HG02973 (cell line): ENCODE results near the gene BTBD18.
A peak's percentile ranks its signal among the peaks of the same experiment; 100 is the strongest.
"Not testable (repeated sequence)": the region's sequence is repeated elsewhere in the genome, so short reads cannot be mapped to it uniquely, and the experiment has no call there.

Source experiments
- ATAC-seq: cut with Tn5 transposase; IDR thresholded peaks from one replicate; pipeline ENCODE4 v1.9.1; 2021; ENCODE audit warnings: moderate library complexity; ENCODE audit not compliant: unreplicated experiment

The BTBD18 gene

GRCh38 chr11:57741132-57742086, 10.2 kb downstream of the BTBD18 start, which contains the start of gene SELENOH:
SELENOH (plus strand) TSS chr11:57741491; CDS start chr11:57741596, 105 bp downstream.
- ATAC-seq, result peak; percentile 86

- ATAC-seq, result no peak
Observed at GRCh38 chr11:57735619-57736298, 15.9 kb downstream of the BTBD18 start.

GRCh38 chr11:57732661-57733060, 19.0 kb downstream of the BTBD18 start:
- ATAC-seq, result no peak

- ATAC-seq, result no peak
Observed at GRCh38 chr11:57729479-57729878, 22.1 kb downstream of the BTBD18 start.

GRCh38 chr11:57728829-57729228, 22.8 kb downstream of the BTBD18 start:
- ATAC-seq, result no peak

DNA sequence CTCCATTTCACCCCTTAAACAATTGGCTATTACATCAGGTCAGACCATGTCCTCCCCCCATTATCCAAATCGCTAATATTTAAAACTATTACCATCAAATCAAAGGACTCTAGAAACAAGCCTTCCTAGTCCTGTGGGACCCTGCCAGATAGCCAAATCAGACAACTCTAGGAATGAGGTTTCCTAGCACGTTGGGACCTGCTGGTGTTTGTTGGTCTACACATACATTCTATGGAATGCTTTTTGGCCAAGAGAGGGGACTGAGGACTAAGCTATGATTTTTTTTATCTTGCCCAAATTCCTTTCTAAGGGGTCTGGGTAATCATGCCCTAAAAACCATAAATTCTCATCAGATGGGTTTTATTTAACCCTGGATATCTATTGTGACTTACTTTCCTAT, 24.4 kb downstream of the BTBD18 start:
- no peak for ATAC-seq

GRCh38 chr11:57716726-57717125, 34.9 kb downstream of the BTBD18 start:
- not testable (repeated sequence) for ATAC-seq

- no peak for ATAC-seq
Observed at GRCh38 chr11:57713835-57714234, 37.8 kb downstream of the BTBD18 start.

DNA sequence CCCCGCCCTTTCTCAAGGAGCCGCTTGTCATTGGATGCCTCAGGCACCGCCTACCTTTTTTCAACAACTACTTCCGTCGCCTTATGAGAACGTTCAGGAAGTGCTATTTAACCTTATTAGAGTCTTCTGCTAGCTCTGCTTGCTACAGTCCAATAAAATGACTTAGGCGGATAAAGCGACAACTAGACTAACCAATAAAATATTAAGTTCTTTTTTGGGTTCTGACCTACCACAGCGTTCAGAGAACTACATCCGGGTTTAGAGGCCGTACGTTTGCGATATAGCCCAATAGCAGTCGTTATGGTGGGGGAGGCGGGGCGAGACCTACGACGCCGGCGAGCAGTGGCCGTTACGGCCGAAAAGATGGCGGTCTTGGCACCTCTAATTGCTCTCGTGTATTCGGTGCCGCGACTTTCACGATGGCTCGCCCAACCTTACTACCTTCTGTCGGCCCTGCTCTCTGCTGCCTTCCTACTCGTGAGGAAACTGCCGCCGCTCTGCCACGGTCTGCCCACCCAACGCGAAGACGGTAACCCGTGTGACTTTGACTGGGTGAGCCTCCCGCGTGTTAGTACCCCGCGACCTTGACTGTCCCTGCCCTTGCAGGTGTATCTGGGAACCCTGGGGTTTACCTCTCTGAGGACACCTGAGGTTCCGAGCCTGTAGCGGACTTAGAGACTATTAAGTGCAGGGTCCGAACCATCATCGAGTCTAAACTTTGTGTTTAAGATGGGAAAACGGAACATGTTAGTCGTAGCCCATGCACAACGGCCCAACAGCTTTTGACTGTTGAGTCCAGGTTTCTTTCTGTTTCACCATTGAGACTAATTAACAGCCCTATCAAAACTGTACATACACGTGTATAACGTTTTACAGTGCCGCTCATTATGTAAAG, 39.1 kb downstream of the BTBD18 start, which contains the start of gene TMX2:
TMX2 (plus strand) TSS at position 338 of the 895 bp plus-strand sequence; CDS start at position 364, 26 bp downstream.
- ATAC-seq, result peak; percentile 91

GRCh38 chr11:57711414-57712255, 40.0 kb downstream of the BTBD18 start, which contains the start of gene MED19:
MED19 (minus strand) TSS chr11:57712215; CDS start chr11:57712179, 36 bp downstream.
- peak; percentile 44 for ATAC-seq

DNA sequence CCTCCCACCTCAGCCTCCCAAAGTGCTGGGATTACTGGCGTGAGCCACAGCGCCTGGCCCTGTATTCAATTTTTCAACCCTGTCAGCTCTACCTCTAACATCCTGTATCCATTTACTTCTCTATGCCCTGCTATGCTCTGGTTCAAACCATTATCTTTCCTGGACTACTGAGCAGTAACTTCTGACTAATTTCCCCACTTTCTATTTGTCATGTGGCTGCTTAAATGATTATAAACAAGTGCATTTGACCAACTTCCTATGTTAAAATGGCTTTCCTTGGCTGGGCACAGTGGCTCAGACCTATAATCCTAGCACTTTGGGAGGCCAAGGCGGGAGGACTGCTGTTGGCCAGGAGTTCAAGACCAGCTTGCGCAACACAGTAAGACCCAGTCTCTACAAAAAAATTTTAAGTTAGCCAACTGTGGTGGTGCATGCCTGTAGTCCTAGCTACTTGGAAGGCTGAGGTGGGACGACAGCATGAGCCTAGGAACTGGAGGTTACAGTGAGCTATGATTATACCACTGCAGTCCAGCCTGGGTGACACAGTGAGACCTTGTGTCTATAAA, 41.7 kb downstream of the BTBD18 start:
- ATAC-seq, result no peak

- ATAC-seq, result not testable (repeated sequence)
Observed at GRCh38 chr11:57705432-57705831, 46.2 kb downstream of the BTBD18 start.

DNA sequence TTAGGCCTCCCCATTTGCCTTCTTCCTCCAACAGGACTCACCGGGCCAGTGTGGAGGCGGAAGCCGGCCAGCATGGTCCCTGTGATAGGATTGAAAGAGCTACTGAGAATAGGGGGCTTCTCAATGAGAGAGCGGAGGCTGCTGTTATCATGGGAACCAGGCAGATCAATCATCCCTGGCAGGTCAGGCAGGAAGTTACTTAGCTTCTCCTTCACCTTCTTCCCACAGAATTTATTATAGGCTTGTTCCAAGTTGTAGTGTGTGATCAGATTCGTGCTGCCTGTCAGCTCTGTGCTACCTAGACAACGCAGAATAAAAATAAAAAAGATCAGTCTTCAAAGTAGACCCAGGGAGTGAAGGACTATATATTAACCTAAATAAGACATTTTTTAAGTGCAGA, 46.7 kb downstream of the BTBD18 start:
- no peak for ATAC-seq

GRCh38 chr11:57703341-57703740, 48.3 kb downstream of the BTBD18 start:
- ATAC-seq, result no peak

GRCh38 chr11:57700425-57700824, 51.2 kb downstream of the BTBD18 start:
- no peak for ATAC-seq

- ATAC-seq, result no peak
Observed at GRCh38 chr11:57699813-57700212, 51.8 kb downstream of the BTBD18 start.

GRCh38 chr11:57698843-57699365, 52.7 kb downstream of the BTBD18 start:
- no peak for ATAC-seq
